Measurements from ENCODE around the gene SPATA6L.
"Not testable (repeated sequence)": the region's sequence is repeated elsewhere in the genome, so short reads cannot be mapped to it uniquely, and the experiment has no call there.

The SPATA6L gene

DNA sequence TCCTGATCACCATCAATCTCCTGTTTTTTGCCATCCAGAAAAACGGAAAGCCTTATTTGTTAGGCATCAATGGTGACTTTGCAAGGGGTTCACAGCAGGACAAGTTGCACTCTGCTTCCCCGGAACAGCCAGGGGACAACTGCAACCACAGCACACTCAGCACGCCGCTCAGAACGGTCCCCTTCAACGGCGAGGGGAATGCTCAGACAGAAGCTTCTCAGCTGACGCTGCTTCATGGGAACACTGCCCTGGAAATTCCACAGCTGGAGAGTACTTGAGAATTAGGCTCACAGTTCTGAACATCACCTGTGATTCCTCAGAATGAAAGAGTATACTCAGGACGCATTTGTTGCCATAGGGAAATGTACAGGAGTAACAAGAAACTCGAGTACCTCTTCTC is 44.3 kb downstream of the SPATA6L start:
- DNase-seq, result no peak

DNA sequence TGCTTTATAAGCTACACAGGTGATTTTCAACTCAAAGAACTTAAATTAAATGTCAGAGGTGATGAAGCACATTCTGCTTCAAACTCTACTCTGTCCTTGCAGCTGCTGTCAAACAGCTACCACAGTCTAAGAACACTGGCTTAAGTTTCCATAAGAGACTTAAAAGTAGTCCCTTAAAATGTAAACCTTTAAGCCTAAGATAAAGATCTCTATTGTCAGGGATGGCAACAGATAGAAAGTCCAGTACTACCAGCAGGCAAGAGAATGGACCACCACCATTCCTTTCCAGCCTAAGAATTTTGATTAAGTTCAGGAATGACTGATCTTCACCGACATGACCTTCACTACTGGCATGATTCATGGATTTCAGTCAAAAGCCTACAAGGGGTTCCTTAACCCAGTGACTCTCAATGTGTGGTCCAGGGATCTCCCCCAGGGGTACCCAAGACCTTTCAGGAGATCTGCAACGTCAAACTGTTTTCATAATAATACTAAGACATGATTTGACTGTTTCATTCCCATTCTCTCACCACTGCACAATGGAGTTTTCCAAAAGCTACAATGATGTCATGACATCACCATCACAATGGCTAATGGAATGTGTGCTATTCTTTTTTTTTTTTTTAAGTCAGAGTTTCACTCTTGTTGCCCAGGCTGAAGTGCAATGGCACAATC is 45.3 kb downstream of the SPATA6L start:
- no peak for DNase-seq

DNA sequence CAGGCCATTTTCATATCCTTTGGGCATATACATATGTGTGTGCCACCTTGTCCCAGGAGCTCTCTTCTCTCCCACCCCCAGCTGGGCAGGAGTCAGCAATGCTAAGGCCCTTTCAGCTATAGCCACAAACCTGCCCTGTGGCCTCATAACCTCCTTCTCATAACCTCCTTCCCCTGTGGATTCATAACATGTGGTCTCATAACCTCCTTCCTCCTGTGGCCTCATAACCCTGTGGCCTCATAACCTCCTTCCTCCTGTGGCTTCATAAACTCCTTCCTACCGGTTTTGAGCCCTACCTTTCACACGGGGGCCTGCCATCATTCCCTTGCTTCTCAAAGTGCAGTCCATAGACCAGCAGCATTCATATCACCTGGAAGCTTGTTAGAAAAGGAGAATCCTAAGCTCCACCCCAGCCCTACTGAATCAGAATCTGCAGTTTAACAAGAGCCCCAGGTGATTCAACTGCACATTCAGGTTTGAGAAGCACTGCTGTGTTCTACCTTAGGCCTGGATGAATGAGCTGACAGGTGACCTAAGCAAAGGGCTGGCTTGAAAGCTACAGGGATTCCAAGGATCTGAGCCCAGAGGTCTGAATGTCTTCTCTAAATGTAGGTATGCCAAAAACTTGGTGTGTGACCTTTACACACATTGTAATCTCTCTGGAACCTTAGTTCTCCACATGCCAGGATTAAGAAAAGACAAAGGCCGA is 46.1 kb downstream of the SPATA6L start:
- DNase-seq, result no peak

DNA sequence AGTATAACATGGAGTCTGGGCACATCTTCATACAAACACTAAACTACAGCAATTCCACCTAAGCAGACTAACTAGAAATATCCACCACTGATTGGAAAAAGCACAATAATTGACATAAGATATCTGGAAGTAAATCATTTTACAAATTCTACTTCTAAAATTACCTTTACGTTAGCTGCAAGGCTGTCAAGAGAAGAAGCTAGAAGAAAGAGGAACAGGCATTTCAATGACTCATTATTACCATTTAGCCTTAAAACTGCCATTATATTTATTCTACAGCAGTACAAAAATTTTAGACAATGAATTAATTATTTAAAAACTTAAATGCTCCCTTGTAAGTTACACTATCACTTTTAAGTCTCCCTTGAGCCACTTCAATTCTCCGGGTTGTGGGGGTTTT is 47.6 kb downstream of the SPATA6L start:
- DNase-seq, result no peak

DNA sequence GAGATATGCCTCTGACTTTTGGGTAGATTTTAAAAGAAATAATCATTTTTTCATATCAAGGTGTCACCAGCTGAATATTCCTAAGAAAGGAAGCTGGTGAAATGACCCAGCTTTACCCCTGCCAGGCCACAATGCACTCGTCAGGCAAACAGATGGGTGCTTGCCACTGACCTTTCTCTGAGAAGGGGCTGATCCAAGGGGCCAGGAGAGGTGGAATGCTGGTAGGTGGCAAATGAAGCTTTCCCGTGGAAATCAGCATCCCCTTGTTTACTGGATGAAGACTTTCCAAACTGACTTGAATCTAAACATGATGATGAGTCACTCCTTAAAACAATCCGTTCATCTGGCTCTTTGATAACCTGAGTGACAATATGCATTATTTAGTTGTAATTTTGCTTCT is 48.5 kb downstream of the SPATA6L start:
- DNase-seq, result no peak

DNA sequence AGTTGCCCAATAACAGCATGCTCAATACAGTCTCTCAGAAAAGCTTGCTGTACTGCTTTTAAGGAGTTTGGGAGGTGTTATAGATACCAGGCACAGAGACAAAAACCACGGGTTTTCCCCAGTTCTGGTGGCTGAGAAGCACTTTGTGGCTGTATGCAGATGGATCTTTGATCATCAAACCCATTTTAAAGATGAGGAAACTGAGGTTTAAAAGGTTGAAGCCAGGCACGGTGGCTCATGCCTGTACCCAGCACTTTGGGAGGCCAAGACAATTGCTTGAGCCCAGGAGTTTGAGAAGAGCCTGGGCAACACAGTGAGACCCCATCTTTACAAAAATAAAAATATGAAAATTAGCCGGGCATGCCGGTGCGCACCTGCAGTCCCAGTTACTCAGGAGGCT is 50.5 kb downstream of the SPATA6L start:
- no peak for DNase-seq

DNA sequence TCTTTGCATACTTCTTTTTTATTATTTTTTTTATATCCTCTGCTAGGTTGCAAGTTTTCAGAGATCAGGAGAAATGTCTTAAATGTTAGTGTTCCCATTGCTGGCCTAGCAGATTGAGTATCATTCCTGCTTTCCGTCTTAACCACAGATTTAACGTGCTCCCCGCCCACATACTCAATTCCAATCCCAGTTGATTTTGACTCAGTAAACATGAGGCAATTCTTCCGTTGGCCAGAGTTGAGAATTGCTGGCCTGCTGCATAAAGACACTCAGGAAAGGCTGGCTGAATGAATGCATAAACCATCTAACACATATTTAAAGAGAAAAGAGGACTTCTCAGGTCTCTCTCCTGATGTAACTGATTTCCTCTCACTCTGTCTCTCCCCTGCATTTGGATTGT is 51.0 kb downstream of the SPATA6L start:
- no peak for DNase-seq

DNA sequence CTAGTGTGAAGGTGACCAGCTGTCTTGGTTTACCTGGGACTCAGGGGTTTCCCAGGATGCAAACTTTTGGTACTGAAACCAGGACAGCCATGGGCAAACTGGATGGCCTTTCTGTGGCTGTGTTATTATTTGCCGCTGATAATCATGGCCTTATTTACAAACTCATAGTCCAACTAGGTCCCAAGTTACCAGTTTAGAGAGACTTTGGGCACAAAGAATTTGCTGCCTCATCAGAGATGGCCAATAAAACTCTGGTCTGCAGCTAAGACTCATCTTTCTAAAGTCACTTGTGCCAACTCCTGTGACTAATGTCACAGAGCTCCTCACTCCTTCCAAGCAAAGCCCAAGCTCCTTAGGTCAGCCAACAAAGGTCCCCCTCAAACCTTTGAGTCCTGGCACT is 51.7 kb downstream of the SPATA6L start:
- no peak for DNase-seq

DNA sequence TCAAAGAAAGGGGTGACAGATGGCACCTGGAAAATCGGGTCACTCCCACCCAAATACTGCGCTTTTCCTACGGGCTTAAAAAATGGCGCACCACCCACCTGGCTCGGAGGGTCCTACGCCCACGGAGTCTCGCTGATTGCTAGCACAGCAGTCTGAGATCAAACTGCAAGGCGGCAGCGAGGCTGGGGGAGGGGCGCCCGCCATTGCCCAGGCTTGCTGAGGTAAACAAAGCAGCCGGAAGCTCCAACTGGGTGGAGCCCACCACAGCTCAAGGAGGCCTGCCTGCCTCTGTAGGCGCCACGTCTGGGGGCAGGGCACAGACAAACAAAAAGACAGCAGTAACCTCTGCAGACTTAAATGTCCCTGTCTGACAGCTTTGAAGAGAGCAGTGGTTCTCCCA is 60.2 kb downstream of the SPATA6L start:
- not testable (repeated sequence) for DNase-seq

DNA sequence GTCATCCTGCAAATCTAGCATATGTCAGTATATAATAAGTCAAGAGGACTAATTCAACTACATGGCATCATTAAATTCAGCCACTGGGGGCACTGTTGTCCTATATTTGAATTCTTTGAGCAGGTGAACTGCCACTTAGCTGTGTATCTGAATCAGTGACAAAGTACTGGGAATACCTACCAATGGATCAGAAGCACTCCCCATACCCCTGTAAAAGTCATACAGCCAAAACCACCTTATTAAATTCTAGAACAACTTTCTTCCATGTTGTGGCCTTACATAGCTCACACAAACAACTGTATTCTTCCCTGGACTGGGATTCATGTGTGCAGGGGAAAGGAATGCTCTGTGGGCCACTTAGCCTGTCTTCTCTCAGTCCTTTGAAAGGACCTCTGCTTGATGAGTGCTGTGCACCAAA is 61.6 kb downstream of the SPATA6L start:
- DNase-seq, result no peak

DNA sequence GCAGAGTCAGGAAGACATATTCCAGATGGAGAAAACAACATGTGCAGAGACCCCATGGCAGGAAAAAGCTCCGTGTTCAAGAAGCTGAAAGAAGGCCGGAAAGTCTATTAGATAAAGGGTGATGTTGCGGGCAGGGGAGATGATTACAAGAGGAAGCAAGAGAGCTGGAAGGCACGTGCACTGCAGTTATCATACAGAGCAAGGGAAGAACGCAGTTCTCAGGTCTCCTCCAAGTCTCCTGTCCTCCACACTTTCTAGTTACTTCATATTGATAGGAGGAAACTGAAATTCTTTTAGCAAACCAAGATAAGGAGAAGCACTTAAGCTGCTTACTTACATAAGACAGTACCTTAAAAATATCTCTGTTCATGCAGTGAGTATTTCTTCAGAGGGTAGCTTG is 62.5 kb downstream of the SPATA6L start:
- DNase-seq, result no peak

DNA sequence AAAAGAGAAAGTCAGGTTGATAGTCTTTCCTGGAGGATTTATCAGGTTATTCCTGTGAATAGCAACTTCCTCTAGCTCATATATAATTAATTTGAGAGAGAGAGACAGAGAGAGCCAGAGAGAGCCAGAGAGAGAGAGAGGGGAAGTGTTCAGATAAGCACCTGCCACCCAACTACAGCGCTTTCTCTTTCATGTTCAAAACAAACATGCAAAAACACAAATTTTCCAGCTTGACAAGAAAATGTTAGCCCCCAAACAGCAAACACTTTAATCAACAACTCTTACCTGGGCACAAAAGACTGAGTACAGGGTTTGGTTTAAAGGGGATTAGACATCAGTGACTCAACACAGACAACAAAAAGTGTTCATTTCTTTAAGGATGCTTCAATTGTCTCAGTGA is 65.9 kb downstream of the SPATA6L start:
- no peak for DNase-seq

DNA sequence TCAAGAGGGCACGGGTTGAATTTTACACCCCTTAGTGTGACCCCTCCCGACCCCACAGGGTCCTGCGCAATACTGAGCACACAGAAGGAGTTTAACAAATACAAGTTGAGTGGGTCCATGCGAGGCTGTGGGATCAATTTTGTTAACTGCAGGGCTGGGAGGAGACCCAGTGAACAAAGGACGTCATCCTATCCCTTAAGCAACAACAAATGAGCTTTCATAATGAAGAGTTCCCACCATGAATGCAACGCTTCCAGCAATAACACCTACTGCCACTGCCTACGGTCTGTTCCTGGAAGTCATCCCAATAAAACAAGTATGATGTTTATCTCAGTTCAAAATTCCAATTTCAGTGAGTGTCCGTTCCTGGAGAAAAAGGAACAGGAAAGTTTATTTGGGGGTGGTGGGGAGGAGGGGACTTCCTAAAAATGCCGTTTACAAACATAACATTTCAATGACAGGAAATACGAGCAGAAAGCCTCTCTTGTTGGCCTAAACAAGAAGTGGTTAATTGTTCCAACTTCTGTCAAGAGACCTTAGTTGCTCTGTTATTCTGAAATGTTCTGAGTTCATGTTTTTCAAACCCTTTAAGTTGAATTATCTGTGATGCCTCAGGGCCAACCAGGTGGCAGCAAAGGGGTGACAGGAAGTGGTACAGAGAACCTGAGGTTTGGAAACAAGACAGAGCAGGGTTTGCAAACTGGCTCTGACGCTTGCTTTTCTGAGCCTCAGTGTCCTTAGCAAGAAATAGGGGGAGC is 69.9 kb downstream of the SPATA6L start:
- DNase-seq, result no peak

DNA sequence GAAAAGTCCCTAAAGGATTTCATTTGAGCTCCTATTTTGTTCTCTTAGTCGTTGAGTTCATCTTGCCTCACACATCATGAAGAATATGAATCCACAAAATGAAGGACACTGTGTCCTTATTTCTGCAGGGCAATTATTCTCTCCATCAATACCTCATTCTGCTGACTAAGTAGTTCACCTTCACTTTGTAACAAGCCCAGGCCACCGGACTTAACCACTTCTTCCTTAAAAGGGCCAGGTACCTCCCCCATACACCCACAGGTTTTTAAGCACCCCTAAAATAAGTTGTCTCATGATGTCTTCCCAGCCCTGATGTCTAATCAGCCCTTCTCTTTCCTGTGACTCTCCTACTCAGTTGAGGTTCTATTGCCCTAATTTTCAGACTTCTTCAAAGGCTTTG is 71.3 kb downstream of the SPATA6L start:
- DNase-seq, result no peak

DNA sequence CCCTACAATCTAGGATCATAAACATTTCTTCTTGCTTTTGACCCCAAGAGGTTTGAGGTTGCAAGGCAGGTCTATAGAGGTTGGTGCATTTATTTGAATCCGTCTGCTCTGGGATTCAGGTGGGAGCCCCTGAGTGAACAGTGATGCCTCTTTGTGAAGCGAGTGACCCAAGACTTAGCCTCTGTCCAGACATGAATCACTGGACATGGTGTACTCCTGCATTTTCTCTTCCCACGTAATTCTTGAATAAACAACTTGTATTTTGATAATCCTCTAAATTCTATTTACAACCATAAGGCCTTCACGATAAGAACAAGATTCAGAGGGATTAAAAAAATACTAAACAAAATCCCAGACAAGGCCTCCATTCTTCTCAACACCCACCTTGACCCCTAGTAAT is 71.7 kb downstream of the SPATA6L start:
- DNase-seq, result no peak

DNA sequence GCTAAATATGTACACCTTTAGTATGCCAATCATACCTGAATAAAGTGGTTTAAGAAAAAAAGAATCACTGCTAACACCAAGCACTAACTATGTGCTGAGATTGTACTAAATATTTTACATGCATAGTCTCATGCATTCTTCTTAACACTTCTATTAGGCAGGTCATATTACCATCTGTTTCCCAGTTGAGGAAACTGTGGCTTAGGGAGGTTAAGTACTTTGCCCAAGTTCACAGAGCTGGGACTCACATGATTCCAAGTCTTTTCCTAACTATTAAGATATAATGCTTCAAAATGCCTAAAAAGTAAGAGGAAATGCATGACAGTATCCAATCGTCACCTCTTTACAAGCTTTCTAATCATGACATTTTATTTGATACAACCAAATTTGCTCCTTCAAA is 73.4 kb downstream of the SPATA6L start:
- no peak for DNase-seq

DNA sequence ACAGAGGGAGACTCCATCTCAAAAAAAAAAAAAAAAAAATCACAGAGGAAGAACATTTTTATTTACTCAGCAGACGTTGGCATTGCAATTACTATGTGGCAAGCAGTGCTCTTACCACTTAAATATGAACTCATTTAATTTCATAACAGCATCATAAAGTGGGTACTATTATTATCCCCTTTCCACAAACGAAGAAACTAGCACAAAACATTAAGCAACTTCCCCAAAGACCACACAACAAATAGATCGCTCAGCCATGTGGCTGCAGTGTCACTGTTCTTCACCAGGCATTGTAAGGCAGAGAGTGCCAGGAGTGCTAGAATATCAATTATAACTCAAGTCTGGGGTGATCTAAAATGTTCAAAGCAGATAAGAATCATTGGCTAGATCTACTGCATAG is 74.0 kb downstream of the SPATA6L start:
- no peak for DNase-seq

DNA sequence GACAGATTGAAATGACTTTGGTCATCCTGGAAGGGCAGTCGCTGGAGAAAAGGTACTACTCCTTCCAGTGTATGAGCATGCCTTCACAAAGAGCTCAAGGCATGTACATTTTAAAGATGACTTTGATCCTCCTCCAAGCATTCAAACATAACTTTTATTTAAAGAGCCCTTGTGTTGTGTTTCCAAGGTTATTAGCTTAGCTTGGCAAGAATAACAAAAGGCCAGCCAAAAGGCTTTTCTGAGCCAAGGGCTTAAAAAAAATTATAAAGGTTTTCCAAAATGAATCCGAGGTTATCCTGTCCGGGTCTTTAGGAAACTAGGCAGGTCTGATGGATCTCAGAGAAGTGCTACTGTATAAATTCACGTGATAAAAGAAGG is 75.2 kb downstream of the SPATA6L start:
- no peak for DNase-seq

DNA sequence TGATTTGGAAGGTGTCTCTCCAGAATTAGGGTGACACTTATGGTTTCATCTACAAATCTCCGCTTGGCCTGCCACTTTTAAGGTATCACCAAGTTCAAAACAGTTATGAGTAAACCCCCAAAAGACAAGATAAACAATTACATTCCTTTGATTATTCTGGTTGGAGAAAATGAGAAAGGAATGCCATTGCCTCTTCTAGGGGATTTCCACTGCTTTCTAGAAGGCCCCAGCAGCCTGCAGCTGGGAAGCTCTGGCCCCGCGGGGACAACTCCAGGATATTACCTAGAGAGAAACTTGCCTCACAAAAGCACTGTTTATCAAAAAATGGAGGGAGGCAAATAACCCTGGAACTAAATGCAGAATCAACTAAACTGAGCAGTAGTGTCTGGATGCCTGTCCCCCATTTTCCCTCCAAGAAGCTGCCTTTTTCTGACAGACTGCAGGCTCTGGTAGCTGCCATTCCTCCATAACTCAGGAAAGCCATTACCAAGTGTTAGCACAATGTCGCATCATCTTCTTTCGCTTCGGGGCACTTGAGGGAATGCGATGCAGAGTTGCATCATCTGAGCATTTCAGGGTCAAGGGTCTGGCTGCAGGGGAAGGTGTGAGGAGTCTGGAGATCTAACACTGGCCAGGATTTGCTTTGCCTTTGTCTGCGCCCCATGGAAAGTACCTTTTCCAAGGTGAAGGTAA is 75.7 kb downstream of the SPATA6L start:
- DNase-seq, result no peak

DNA sequence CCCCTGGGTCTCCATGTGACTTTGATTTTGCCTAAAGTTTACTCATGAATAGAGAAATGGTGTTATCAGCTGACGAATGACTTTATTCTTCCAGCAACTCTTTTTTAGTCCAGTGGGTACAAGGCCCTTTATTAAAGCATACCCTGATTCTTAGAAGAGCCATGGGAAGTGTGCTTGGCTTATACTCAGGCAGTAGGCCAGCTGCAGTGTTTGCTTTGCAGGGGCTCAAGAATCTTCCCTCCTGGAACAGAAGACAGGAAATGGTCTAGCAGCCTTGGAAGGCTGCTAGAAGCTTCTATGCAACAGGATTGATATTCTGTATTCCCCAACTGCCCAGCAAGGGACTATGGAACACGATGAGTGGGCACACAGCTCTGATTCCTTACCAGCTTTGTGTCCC is 77.6 kb downstream of the SPATA6L start:
- no peak for DNase-seq

DNA sequence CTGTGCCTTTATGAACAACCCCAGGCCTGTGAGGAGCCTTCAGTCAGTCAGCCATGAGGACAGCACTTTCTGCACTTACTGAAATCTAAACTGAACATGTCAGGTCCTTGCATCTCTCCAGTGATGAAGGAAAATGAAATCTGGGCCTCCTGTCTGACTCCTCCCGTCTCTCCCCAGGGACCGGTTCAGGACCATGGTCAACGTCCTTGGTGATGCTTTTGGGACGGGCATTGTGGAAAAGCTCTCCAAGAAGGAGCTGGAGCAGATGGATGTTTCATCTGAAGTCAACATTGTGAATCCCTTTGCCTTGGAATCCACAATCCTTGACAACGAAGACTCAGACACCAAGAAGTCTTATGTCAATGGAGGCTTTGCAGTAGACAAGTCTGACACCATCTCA is 81.1 kb downstream of the SPATA6L start:
- no peak for DNase-seq

DNA sequence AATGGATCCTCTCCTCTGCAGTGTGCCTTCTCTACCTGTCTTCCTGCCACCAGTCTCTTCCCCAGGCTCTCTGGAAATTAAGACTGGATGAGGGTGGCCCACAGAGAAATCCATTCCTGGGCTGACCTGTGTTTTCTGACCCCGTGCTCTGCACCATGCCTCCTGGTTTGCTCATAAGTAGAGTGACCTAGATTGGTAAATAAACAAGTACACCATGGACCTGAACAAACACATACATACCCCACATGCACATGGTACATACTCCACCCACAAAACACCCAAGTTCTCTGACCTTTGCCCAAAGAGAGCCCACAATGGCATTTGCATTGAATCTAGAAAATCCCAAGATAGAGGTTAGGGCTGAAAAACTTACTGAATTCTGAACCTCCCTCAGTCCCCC is 81.6 kb downstream of the SPATA6L start:
- DNase-seq, result no peak

DNA sequence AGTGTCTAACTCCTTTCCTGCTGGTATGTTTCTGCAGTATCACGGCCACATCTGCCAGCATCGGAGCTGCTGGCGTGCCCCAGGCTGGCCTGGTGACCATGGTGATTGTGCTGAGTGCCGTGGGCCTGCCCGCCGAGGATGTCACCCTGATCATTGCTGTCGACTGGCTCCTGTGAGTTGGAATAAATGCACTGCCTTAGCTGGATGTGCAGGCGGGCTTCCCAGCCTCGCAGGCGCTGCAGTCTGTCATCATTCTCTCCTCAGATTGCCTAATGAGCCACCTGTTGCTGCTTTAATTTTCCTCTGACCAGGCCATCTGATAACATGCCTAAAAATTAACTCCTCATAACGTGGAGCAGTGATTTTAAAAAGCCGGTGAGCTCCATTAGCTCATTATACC is 83.3 kb downstream of the SPATA6L start:
- DNase-seq, result no peak
